HG03342 (cell line): ENCODE measurements around the gene AP5S1.
A peak's percentile ranks its signal among the peaks of the same experiment; 100 is the strongest.
"Not testable (repeated sequence)": the region's sequence is repeated elsewhere in the genome, so short reads cannot be mapped to it uniquely, and the experiment has no call there.

Experiments used
- ATAC-seq: cut with Tn5 transposase; IDR thresholded peaks from one replicate; pipeline ENCODE4 v1.9.1; 2021; ENCODE audit warnings: mild to moderate bottlenecking, moderate library complexity; ENCODE audit not compliant: unreplicated experiment

The AP5S1 gene

DNA sequence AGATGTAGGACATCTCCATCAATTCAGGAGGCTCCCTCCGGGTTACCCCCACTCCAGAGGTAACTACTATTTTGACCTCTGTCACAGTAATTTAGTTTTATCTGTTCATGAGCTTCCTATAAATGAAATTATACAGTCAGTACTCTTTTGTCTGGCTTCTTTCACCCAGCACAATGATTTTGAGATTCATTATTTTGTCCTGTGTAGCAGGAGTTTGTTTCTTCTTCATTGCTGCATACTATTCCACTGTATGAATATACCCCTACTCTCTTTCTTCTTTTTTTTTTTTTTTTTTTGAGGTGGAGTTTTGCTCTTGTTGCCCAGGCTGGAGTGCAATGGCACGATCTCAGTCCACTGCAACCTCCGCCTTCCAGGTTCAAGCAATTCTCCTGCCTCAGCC lies 11.8 kb upstream of the AP5S1 start:
- ATAC-seq: no peak

DNA sequence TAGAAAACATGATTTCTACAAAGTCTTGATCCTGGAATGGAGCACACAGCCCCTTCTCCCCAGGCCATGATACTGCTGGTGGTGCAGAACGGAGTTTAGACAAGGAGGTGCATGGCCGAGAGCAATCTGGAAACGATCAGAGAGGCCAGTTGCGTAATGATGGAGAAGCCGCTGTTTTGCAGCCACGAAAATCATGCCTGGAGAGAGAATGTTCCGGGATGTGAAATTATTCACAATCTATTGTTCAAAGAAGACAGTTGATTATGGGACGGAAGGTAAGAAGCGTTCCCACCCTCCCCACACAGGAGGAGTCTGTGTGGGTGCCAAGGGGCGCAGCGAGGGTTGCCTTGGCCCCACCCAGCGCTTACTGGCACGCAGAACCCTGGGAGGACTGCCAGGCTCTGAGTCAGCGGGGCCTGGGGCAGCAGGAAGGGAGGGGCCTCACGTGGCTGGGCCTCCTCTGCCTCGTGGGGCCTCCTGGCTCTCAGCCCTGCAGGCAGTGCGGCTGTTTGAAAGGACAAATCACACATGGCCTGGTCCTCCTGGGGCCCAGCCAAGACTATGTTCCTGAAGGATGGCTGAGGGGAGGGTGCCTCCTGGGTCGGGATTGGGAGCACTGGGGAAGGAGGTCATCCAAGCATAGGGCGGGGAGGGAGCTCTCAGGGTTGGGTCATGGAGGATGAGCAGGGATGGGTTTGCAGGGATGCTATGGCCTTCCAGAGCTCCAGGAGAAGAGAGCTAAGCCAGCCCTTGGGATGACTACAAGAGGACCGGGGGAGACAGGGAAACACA lies 8.7 kb upstream of the AP5S1 start:
- ATAC-seq: peak; percentile 55

DNA sequence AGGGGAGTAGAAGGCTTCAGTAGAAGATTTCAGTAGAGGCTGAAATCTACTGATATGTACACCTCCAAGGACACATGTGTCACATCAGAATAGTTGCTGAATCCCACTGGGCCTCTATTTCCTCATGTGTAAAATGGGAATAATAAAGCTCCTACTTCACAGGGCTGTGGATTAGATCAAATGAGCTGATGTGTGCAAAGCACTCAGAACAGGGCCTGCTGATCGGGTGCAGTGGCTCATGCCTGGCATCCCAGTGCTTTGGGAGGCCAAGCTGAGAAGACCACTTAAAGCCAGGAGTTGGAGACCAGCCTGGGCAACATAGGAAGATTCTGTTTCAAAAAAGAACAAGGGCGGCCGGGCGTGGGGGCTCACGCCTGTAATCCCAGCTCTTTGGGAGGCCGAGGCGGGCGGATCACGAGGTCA lies 8.1 kb upstream of the AP5S1 start:
- ATAC-seq: no peak

DNA sequence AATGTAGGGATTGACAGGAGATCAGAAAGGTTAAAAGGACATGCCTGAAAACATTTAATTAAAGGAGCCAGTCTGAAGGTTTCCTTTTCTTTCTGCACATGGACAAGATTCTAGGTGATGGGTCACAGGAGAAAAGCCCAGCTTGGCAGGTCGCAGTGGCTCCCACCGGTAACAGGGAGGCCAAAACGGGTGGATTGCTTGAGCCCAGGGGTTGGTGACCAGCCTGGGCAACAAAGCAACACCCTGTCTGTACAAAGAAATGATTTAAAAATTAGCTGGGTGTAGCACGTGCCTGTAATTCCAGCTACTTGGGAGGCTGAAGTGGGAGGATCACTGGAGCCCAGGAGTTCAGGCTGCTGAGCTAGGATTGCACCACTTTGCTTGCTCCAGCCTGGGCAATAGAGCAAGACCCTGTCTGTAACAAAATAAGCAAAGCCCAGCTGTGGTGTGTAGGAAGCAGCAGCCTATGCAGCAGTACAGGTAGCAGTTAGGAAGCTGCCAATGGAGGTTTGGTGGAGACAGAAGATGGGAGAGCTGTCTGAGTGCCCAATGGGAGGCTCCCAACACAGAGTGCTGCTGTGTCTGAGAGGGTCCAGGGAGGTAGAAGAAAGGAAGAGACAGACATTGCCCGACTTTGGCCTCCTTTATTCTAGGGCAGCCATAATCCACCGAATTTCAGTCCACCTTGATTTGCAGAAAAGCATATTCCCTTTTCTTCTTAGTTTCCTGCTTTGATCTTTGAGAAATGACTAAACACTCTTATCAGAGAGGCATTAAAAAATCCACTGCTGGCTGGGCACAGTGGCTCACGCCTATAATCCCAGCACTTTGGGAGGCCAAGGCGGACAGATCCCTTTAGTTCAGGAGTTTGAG lies 7.1 kb upstream of the AP5S1 start:
- no peak for ATAC-seq

DNA sequence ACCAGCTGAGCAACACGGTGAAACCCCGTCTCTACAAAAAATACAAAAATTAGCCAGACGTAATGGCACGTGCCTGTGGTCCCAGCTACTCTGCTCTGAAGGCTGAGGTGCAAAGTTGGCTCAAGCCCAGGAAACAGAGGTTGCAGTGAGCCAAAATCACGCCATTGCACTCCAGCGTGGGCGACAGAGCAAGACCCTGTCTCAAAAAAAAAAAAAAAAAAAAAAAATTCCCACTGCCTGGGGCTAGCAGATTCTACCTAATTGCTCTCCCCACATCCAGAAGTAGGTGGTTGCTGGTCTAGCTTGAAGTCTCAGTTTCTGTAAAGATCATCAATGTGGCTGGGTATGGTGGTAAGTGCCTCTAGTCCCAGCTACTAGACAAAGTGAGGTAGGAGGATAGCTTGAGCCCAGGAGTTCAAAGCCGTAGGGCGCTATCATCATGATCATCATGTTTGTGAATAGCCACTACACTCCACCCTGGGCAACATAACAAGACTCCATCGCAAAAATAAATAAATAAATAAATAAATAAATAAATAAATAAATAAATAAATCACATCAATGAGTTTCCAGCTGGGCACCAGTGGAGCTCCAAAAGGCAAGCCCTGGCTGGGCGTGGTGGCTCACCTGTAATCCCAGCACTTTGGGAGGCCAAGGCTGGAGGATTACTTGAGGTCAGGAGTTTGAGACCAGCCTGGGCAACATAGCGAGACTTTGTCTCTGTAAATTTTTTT lies 6.3 kb upstream of the AP5S1 start:
- no peak for ATAC-seq

DNA sequence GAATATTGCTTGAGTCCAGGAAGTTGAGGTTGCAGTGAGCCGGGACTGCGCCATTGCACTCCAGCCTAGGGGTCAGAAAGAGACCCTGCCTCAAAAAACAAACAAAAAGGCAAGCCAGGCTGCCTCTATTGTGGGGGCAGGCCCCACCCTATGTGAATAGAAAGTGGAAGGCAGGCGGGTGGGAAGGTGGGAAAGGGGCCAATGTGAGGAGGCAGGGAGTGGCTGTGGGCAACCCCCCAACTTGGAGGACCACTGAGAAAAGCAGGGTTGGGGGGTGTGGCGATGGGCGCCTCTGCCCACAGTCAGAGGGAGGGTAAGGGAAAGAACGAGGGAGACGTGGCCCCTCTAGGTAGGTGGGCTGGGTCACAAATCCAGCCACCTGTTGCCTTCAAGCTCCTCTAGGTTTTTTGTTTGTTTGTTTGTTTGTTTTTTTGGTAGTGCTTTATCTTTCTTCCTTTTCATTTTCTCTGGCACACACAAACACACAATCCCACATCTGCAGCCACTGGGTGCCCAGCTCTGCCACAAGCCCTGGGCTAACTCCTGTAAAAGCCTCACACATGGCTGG lies 5.3 kb upstream of the AP5S1 start:
- ATAC-seq: no peak

DNA sequence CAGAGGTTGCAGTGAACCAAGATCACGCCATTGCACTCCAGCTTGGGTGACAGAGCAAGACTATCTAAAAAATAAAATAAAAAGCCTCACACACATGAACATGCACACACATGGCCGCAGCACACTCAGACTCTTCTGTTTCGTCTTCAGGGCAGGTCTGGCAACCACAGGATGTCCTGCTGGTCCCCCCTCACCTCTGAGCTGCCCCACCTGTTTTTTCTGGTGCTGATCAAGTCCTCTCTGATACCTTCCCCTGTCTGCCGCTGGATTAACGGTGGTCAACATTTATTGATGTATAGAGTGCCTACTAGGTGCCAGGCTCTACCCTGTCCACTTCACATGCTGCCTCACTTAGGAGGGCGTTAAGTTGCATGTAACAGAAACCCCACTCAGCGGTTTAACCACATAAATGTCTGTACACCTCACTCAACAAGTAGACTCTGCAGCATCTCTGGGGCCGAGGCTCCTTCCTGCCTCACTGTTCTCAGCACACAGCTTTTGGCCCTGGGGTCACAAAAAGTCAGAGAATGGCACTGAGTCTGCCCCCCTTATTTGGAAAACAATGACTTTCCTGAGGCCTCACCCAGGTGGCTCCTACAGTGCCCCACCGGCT lies 4.5 kb upstream of the AP5S1 start:
- ATAC-seq: no peak

DNA sequence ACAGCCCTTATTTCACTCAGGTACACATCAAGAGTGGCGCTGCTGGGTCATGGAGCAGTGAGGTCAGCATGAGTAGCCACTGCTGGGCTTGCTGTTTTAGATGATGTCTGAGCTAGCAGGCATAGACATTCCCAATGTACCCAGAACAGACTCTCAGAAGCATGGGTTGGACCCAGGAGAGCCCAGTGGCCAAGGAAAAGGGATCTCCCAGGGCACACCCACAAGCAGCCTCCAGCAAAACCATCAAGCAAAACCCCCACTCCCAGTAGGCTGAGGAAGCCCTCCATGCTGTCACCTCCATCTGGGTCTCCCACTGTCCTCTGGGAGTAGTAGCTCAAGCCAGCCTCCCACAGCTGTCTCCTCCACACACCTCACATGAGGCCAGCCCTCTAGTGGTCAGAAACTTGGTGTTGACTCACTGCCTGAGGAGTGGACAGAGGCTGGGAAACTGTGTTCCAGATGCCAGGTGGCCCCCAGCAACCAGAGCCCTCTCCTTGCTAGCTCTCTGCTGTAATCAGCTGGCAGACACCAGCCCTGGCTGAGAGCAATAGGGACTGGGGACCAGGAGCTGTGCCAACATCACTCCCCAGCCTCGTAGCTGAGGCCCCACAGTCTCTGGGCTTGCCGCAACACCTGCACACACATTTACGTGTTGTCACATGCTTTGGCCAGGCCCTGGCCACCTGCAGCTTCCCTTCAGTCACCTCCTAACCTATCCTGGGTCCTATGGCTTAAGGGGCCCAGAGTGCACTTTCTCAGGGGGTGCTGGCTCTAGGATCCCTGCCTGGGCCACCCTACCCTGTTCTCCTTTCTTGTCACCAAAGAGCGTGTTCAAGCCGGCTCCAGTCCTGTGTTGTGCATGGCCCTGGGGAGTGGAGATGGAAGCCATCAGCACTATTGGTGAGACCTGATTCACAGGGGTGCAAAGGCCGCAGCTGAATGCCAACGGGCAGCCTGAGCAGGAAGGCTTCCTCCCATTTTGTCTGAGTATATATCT lies 1.9 kb upstream of the AP5S1 start:
- ATAC-seq: no peak

DNA sequence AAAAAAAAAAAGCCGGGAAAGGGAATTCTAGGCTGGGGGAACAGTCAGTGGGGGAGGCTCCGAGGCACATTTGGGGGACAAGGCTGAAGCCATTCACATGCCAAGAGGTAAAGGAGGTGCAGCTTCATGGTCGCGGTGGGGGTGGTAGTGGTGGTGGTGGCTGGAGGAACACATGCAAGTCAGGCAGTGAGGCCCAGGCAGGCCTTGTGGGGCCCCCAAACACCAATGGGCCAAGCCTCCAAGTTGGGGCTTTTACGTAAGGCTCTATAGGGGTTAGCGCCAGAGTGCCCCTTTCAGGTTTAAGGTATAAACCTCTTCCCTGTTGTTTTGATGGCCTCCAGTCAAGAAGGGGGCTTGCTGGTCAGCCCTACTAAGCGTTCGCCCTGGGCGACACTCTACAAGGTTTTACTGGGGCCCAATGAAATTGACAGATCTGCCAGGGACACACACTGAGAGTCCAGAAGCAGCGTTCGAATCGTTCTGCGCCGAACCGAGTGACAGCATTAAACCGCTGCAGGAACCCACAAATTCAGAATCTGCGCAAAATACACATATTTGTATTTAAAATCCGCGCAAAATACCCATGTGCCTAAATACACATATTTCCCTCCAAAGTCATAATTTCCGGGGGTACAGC lies 818 bp upstream of the AP5S1 start:
- no peak for ATAC-seq

DNA sequence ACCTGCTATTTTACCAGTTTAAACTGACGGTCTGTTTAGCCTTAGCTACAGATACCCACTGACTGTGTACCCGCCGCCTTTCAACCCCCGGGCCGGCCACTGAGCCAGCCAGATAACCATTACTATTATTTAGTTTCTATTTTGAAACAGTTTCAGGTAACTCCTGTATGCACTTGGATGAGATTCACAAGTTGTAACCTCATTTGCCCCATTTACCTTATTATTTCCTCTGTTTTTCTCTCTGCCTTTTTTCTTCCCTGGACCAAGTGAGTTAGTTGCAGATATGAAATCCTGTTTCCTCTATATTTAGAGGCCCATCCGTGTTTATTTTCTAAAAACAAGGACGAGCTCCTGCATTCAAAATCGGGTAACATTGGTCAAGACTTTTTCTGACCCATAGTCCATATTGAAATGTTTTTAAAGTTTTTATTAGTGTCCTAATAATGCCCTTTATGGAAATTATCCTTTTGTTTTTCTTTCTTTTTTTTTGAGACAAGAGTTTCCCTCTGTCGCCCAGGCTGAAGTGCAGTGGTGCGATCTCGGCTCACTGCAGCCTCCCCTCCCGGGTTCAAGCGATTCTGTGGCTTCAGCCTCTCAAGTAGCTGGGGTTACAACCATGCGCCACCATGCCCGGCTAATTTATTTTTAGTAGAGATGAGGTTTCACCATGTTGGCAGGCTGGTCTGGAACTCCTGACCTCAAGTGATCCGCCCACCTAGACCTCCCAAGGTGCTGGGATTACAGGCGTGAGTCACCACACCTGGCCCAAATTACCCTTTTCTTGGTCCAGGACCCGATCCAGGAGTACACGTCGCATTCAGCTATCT lies 767 bp downstream of the AP5S1 start:
- ATAC-seq: no peak

DNA sequence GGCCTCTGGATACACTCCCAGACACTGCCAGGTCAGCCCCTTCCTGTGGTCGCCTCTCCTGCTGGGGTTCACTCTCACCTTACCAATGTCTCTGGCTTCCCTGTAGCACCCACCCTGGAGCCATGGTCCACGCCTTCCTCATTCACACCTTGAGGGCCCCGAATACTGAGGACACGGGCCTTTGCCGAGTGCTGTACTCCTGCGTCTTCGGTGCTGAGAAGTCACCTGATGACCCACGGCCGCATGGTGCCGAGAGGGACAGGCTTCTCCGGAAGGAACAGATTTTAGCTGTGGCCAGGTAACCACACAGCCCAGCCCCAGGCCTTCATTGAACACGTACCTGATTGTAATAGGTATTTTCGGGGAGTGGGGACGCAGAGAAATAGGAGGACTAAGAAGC lies 1.6 kb downstream of the AP5S1 start:
- ATAC-seq: no peak

DNA sequence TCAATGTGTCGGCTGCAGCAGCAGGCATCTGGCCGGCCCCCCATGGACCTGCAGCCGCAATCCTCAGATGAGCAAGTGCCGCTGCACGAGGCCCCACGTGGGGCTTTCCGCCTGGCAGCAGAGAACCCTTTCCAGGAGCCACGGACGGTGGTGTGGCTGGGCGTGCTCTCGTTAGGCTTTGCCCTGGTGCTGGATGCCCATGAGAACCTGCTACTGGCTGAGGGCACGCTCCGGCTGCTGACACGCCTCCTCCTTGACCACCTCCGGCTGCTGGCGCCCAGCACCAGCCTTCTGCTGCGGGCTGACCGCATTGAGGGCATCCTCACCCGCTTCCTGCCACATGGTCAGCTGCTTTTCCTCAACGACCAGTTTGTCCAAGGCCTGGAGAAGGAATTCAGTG lies 3.5 kb downstream of the AP5S1 start:
- no peak for ATAC-seq

DNA sequence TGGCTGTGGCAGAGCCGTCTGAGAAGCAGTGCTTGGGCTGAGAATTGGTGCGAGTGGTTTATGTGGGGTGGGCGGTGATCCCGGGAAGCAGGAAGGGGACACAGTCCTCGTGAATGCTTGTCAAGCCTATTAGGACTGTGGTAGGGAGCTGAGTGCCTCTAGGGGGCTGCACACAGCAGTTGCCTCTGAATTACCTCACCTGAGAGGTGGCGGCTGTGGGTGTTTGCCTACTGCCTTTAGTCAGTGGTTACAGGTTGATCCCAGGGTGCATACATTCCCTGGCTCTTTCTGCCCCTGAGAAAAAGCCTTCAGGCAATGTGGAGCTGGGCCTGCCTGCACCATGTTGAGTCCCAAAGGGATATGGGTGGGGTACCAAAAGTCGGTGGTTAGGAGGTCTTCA lies 5.2 kb downstream of the AP5S1 start:
- no peak for ATAC-seq

DNA sequence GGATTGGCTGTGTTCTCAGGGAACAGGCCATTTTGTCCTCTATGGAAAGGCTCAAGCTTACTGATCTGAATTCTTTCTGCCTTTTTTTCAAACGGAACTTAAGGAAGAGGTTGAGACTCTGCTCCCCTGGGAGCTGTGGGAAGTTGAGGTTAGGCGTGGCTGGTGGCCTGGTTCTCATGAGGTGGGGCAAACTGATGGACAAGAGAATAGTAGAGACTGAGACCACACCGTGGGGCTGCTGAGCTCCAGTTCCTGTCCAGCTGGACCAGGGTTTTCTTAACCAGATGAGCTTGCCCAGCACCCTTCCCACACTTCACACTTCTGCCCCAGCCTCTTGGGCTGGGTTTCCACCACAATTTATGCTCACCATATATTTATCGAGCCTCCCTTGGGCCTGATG lies 6.1 kb downstream of the AP5S1 start:
- no peak for ATAC-seq

DNA sequence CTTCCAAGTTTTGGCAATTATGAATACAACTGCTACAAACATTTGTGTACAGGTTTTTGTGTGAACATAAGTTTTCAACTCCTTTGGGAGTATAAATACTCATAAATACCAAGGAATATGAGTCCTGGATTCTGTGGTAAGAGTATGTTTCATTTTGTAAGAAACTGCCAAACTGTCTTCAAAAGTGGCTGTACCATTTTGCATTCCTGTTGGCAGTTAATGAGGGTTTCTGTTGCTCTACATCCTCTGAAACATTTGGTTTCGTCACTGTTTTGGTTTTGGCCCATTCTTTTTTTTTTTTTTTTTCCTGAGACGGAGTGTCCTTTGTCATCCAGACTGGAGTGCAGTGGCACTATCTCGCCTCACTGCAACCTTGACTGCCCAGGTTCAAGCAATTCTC lies 8.5 kb downstream of the AP5S1 start:
- ATAC-seq: no peak

DNA sequence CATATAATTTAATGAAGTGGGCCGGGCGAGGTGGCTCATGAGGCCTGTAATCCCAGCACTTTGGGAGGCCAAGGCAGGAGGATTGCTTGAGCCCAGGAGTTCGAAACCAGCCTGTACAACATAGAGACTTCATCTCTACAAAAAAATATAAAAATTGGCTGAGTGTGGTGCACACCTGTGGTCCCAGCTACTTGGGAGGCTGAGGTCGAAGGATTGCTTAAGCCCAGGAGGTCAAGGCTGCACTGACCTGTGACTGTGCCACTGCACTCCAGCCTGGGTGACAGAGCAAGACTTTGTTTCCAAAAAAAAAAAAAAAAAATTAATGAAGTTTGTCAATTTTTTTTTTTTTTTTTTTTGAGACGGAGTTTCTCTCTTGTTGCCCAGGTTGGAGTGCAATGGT lies 9.5 kb downstream of the AP5S1 start:
- ATAC-seq: not testable (repeated sequence)

DNA sequence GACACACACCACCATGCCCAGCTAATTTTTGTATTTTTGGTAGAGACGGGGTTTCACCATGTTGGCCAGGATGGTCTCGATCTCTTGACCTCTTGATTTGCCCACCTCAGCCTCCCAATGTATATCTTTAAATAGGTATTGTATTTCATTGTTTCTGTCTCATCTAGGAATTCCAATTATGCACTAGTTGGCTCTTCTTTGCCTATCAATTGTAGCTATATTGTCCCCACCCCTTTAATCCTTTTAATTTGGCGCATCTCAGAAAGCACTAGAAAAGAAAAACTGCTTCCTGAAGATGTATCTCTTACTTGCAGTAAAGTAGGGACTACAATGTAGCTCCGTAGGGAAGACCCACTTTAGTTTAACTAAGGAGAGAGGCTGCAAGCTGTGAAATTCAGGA lies 15.8 kb downstream of the AP5S1 start:
- ATAC-seq: no peak

DNA sequence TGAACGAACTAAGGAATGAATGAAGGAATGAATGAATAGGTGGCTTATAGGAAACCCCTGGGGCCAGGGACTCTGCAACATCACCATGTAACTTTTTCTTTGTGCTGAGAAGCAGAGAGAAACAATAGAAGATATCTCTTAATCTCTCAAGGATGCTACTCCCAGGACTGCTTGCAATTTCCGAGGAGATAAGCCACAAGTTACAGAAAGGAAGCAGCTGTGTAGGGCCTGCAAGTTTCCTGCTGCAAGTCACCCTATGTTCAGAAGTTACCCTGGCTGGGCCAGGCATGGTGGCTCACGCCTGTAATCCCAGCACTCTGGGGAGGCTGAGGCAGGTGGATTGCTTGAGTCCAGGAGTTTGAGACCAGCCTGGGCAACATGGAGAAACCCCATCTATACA lies 19.0 kb downstream of the AP5S1 start:
- ATAC-seq: no peak
